ENCODE data around the gene GHR. TPM values are rescaled to one million over a fixed set of nuclear protein-coding genes. Genes with fewer than 3 reads are reported as not detected.

The GHR gene
- total and polyA plus RNA-seq, 8 donors, result 0.73 to 3.9 (median 1.3) TPM

DNA sequence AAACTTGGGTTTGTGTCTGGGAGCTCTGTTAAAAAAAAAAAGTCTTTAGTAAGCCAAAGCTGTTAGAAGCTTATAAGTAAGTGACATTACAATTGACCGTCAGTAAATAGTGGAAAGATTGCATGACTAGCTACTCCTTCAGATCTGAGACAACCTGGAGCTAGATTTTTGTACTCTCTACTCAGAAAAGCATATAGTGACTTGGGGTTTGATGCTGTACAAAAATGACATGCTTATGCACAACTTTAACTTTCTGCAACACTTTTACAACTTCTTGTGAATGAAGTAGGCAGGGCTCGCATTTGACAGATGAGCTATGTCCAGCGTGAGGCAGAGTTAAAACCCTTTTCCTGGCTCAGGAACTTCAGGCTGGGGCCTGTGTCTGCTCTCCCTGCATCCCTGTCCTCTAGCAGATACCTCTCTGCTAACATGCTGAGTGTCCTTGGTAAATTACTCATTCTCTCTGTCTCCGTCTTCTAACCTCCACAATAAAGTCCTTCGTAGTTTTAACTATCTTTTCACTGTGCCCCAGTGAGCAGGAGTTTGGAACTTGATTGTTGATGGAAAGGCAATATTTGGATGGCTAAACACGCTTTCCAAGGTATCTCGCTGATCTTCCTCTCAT is 471 bp upstream of the GHR start:
- H3K4me3 ChIP-seq, result peak overlapping the region in 2 of 4 donors; percentile 56 to 67
- FAIRE-seq (no peak), ATAC-seq (no peak), DNase-seq (no peak)
- no peaks in the 10 kb centered on the region for H3K36me3 ChIP-seq
- peak overlapping the region in 2 of 4 donors; percentile 56 to 59 for H3K27ac ChIP-seq
- H3K27me3 ChIP-seq, result no peaks in the 10 kb centered on the region
- WGBS, 2 donors, result 11 to 19% methylated on average over 7 of the region's 7 CpGs
- TF ChIP-seq, protein P1, sequence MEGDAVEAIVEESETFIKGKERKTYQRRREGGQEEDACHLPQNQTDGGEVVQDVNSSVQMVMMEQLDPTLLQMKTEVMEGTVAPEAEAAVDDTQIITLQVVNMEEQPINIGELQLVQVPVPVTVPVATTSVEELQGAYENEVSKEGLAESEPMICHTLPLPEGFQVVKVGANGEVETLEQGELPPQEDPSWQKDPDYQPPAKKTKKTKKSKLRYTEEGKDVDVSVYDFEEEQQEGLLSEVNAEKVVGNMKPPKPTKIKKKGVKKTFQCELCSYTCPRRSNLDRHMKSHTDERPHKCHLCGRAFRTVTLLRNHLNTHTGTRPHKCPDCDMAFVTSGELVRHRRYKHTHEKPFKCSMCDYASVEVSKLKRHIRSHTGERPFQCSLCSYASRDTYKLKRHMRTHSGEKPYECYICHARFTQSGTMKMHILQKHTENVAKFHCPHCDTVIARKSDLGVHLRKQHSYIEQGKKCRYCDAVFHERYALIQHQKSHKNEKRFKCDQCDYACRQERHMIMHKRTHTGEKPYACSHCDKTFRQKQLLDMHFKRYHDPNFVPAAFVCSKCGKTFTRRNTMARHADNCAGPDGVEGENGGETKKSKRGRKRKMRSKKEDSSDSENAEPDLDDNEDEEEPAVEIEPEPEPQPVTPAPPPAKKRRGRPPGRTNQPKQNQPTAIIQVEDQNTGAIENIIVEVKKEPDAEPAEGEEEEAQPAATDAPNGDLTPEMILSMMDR (IDR thresholded peaks at IDR 0.05), result no peak
- peaks cover 0 to 5% (median 5%) of the 10 kb centered on the region in 3 donors for H3K4me1 ChIP-seq
- H3K9me3 ChIP-seq, result no peaks in the 10 kb centered on the region
- intact Hi-C loops (cut with DNase I), result loop anchor here in 1 of 3 donors (10.0 kb wide), 1 partner anchor 162 kb away; no protein-coding TSS in a partner anchor

DNA sequence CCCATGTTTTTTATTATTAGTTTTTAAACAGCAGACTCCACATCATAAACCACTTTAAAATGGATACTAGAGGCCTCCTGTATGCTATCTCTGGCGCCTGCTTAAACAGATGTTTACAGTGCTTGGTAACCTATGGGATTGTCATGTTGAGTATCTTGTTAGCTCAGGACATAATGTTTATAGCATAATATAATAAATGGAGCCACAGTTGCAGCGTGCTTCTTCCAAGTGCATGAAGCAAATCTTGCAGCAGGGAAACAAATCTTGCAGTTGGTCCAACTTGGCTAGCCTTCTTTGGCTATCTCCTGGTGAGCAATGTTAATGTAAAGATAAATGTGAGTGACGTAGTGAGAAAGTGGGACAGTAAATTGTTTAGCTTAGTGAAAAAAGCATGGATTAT is 2.8 kb downstream of the GHR start:
- Histone ChIP-seq H3K9me3 (no peaks in the 10 kb centered on the region), H3K4me3 (no peak overlapping the region), H3K27ac (no peak overlapping the region), H3K36me3 (no peaks in the 10 kb centered on the region), H3K27me3 (no peaks in the 10 kb centered on the region), H3K4me1 (peaks cover 0 to 5% (median 5%) of the 10 kb centered on the region in 3 donors)
- 72% methylated on average over 3 of the region's 3 CpGs for WGBS, 2 donors
- FAIRE-seq (no peak), DNase-seq (no peak), ATAC-seq (no peak)
- intact Hi-C loops (cut with DNase I), result loop anchor here in 1 of 3 donors (10.0 kb wide), 1 partner anchor 159 kb away; no protein-coding TSS in a partner anchor
- TF ChIP-seq, protein P1 (IDR thresholded peaks at IDR 0.05), result no peak

DNA sequence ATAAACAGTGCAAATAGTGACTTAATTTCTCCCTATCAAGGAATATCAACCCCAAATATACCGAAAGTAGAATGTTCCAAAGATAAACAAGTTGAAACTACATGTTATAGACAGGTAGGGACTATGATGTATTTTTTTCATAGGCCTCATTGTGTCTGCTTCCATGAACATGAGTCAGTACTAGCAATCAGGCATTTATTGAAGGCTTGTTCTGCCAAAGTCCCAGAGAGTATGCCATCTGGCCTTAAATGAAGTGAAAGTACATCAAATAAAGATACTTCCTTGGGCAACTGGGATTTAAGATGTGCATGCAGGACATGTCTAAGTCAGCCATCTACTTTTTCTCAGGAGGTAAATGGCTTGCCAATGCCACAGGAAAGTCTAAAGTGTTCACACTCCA is 6.5 kb downstream of the GHR start:
- TF ChIP-seq, protein P1 (IDR thresholded peaks at IDR 0.05), result no peak
- Histone ChIP-seq H3K27me3 (no peaks in the 10 kb centered on the region), H3K27ac (no peak overlapping the region), H3K36me3 (no peaks in the 10 kb centered on the region), H3K9me3 (no peaks in the 10 kb centered on the region), H3K4me1 (no peaks in the 10 kb centered on the region), H3K4me3 (no peak overlapping the region)
- no peak for ATAC-seq
- intact Hi-C loops (cut with DNase I), result loop anchor here in 1 of 3 donors (10.0 kb wide), 1 partner anchor 155 kb away; no protein-coding TSS in a partner anchor
- FAIRE-seq, result no peak
- DNase-seq, result no peak
- 78 to 79% methylated on average over 1 of the region's 1 CpG for WGBS, 2 donors

DNA sequence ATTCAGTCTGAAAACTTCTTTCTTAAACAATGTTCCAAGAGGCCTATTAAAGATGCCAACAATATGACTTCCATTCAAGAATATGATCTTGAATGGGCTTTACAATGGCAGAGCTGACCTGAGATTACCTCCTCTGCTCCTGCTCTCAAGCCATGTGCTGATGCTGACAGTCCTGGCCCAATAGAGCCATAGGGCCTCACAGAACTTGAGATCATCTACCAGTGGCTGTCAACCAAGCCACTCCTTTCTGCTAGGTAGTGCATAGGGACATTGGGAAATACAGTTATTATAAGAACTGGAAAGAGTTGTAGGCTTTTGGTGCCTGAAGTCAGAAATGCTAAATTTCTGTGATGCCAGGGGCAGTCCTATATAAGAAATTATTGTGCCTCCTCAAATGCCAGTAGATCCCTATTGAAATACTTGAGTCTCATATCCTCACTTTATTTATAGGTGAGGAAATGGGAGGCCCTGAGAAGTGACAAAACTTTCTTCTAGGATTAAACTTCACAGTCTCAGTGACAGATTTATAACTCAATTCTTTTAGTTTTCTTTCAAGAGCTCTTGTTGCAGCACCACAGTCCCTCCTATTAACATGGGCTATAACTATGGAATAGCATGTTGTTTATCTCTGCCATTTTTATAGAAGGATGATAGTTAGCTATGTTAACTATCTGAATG is 10.9 kb downstream of the GHR start:
- DNase-seq, result no peak
- no peak overlapping the region for H3K4me3 ChIP-seq
- FAIRE-seq, result no peak
- no peaks in the 10 kb centered on the region for H3K9me3 ChIP-seq
- no peak overlapping the region for H3K27ac ChIP-seq
- H3K36me3 ChIP-seq, result no peaks in the 10 kb centered on the region
- no peak for ATAC-seq
- TF ChIP-seq, protein P1 (IDR thresholded peaks at IDR 0.05), result no peak
- no peaks in the 10 kb centered on the region for H3K4me1 ChIP-seq
- intact Hi-C loops (cut with DNase I), result no loop called here
- H3K27me3 ChIP-seq, result no peaks in the 10 kb centered on the region

DNA sequence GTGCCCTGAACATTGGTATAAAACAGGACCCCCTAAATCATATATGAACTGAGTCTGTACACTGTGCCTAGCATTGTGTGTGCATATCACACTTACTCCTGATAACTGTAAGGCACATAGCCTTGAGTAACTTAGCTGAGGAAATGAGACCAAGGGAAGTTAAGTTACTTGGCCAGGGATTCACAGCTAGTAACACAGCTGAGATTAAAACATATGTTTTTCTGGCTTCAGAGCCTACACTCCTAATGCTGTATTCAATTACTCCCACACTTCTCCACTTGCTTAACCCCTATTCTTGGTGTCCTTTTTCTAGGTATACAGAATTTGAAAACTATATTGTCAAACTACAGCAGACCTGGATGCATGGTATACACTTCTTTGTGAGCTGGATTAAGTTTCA is 12.8 kb downstream of the GHR start:
- no peaks in the 10 kb centered on the region for H3K36me3 ChIP-seq
- H3K9me3 ChIP-seq, result no peaks in the 10 kb centered on the region
- H3K4me1 ChIP-seq, result no peaks in the 10 kb centered on the region
- TF ChIP-seq, protein P1 (IDR thresholded peaks at IDR 0.05), result no peak
- H3K27ac ChIP-seq, result no peak overlapping the region
- no peaks in the 10 kb centered on the region for H3K27me3 ChIP-seq
- no peak overlapping the region for H3K4me3 ChIP-seq
- DNase-seq, result no peak
- FAIRE-seq, result no peak
- intact Hi-C loops (cut with DNase I), result no loop called here
- ATAC-seq, result no peak

All from pancreas (tissue), 10 donors.